Activated naive CD8-positive, alpha-beta T cell (primary cell): Measurements from ENCODE around the gene RABL2B.

Source experiments
- H3K27ac Mint-ChIP-seq: one replicate; pipeline ENCODE4 v1.8.0; 2021; ENCODE audit warnings: mixed read lengths
- H3K27me3 Mint-ChIP-seq: one replicate; pipeline ENCODE4 v1.8.0; 2021; ENCODE audit warnings: mixed read lengths
- H3K36me3 Mint-ChIP-seq: one replicate; pipeline ENCODE4 v1.8.0; 2021; ENCODE audit warnings: mixed read lengths
- H3K4me1 Mint-ChIP-seq: one replicate; pipeline ENCODE4 v1.8.0; 2021; ENCODE audit warnings: low read depth, mixed read lengths
- H3K4me3 Mint-ChIP-seq: one replicate; pipeline ENCODE4 v1.8.0; 2021; ENCODE audit warnings: mild to moderate bottlenecking, mixed read lengths
- H3K9me3 Mint-ChIP-seq: one replicate; pipeline ENCODE4 v1.8.0; 2021; ENCODE audit warnings: low read depth, mixed read lengths

The RABL2B gene

GRCh38 chr22:50720301-50721256, 62.9 kb downstream of the RABL2B start:
- no peaks in the 10 kb centered on the region for H3K4me1 Mint-ChIP-seq
- H3K36me3 Mint-ChIP-seq, result no peaks in the 10 kb centered on the region
- H3K27ac Mint-ChIP-seq, result no peak overlapping the region
- H3K9me3 Mint-ChIP-seq, result no peaks in the 10 kb centered on the region
- no peaks in the 10 kb centered on the region for H3K27me3 Mint-ChIP-seq
- no peak overlapping the region for H3K4me3 Mint-ChIP-seq

- H3K36me3 Mint-ChIP-seq, result no peaks in the 10 kb centered on the region
- H3K4me3 Mint-ChIP-seq, result no peak overlapping the region
- H3K27me3 Mint-ChIP-seq, result no peaks in the 10 kb centered on the region
- H3K9me3 Mint-ChIP-seq, result no peaks in the 10 kb centered on the region
- H3K4me1 Mint-ChIP-seq, result no peaks in the 10 kb centered on the region
- H3K27ac Mint-ChIP-seq, result no peak overlapping the region
Measured at GRCh38 chr22:50719814-50720300, 63.6 kb downstream of the RABL2B start.

GRCh38 chr22:50718352-50718709, 65.1 kb downstream of the RABL2B start:
- no peaks in the 10 kb centered on the region for H3K36me3 Mint-ChIP-seq
- H3K4me3 Mint-ChIP-seq, result no peak overlapping the region
- no peaks in the 10 kb centered on the region for H3K4me1 Mint-ChIP-seq
- no peaks in the 10 kb centered on the region for H3K27me3 Mint-ChIP-seq
- no peaks in the 10 kb centered on the region for H3K9me3 Mint-ChIP-seq
- no peak overlapping the region for H3K27ac Mint-ChIP-seq

- Mint-ChIP-seq H3K36me3 (no peaks in the 10 kb centered on the region), H3K4me1 (no peaks in the 10 kb centered on the region), H3K27me3 (no peaks in the 10 kb centered on the region), H3K4me3 (no peak overlapping the region), H3K27ac (no peak overlapping the region), H3K9me3 (no peaks in the 10 kb centered on the region)
Measured at GRCh38 chr22:50717709-50718351, 65.6 kb downstream of the RABL2B start.
